Tibial nerve (tissue), 4 donors: ENCODE measurements around the gene RGL3. TPM values are rescaled to one million over a fixed set of nuclear protein-coding genes. Genes with fewer than 3 reads are reported as not detected.
"Not testable (repeated sequence)": the region's sequence is repeated elsewhere in the genome, so short reads cannot be mapped to it uniquely, and the experiment has no call there.

Source experiments
- DNase-seq, 2 donors: peaks; one replicate each; pipeline ENCODE4 v3.0.0-alpha.2; 2019; ENCODE audit warnings: low spot score in 2 of 2
- H3K27ac ChIP-seq, 4 donors: fragments of 200-600 bp; sonication (generic) in 3 of 4; one replicate each; pipeline ENCODE4 v1.5.1; 2017 to 2019; ENCODE audit warnings: mild to moderate bottlenecking in 1 of 4
- H3K27me3 ChIP-seq, 2 donors: fragments of 200-600 bp; sonication (generic) in 1 of 2; one replicate each; pipeline versions ENCODE4 v1.5.1 to v1.6.0; 2017 to 2019
- H3K36me3 ChIP-seq, 3 donors: fragments of 200-600 bp; sonication (generic); one replicate each; pipeline ENCODE4 v1.5.1; 2018 to 2019
- H3K4me1 ChIP-seq, 4 donors: fragments of 200-600 bp; sonication (generic) in 3 of 4; one replicate each; pipeline ENCODE4 v1.5.1; 2017 to 2019
- H3K4me3 ChIP-seq, 4 donors: fragments of 200-600 bp; sonication (generic) in 3 of 4; one replicate each; pipeline ENCODE4 v1.5.1; 2017 to 2019; ENCODE audit warnings: mild to moderate bottlenecking in 1 of 4, moderate library complexity in 1 of 4
- H3K9me3 ChIP-seq, 4 donors: fragments of 200-600 bp; sonication (generic) in 3 of 4; one replicate each; pipeline ENCODE4 v1.5.1; 2017 to 2019
- EP300 ChIP-seq, 2 donors: sonication (generic); formaldehyde crosslinking; IDR thresholded peaks; one replicate each; pipeline ENCODE4 v1.6.1; 2017; ENCODE audit warnings: antibody characterized with exemption in 2 of 2, mild to moderate bottlenecking in 1 of 2
- POLR2A ChIP-seq, 2 donors: fragments of 450-650 bp; IDR thresholded peaks; one replicate each; pipeline ENCODE4 v1.6.1; 2017; ENCODE audit warnings: antibody characterized with exemption in 2 of 2, mild to moderate bottlenecking in 2 of 2, moderate library complexity in 2 of 2
- WGBS, 2 donors: methylation state at CpG; one replicate each; pipeline ENCODE4 v1.1.5; 2018; 5-methylcytosine and 5-hydroxymethylcytosine counted together
- total RNA-seq, 4 donors: library from RNA; depleted of rRNA; stranded (reverse); fragments of >200 nt; gene quantifications; one replicate each; pipeline ENCODE4 v1.1.0, GENCODE V29; 2016
- TF ChIP-seq, protein P1 (sequence below), 5 experiments: fragments of 200-600 bp in 3 of 5; fragments of 450-650 bp in 2 of 5; sonication (generic) in 3 of 5; IDR thresholded peaks; one replicate each; pipeline ENCODE4 v1.5.1; 2016 to 2019; ENCODE audit warnings: antibody characterized with exemption in 5 of 5, mild to moderate bottlenecking in 3 of 5, moderate library complexity in 2 of 5

RGL3 gene
- total RNA-seq, 4 donors from 2014 or later, result 5.7 to 17.9 (median 11.0) TPM

DNA sequence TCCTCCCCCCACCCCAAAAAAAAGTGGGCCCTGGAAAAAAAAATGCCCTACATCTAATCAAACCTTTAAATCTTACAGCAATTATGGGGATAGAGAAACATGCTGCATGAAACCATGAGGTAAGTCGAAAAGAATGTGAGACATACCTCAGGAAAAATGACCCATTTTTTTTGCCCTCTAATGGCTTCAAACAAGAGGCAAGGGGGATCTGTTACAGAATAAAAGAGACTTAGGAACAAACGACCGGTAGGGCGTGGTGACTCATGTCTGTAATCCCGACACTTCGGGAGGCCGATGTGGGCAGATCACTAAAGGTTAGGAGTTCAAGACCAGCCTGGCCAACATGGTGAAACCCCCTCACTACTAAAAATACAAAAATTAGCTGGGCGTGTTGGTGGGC is 8.4 kb downstream of the RGL3 start:
- Histone ChIP-seq H3K27me3 (peaks cover 0 to 35% of the 10 kb centered on the region in 2 donors), H3K27ac (no peak overlapping the region), H3K9me3 (no peaks in the 10 kb centered on the region), H3K4me1 (peaks cover 0 to 6% (median 0%) of the 10 kb centered on the region in 4 donors), H3K4me3 (no peak overlapping the region), H3K36me3 (no peaks in the 10 kb centered on the region)
- DNase-seq, result no peak
- TF ChIP-seq, protein P1, sequence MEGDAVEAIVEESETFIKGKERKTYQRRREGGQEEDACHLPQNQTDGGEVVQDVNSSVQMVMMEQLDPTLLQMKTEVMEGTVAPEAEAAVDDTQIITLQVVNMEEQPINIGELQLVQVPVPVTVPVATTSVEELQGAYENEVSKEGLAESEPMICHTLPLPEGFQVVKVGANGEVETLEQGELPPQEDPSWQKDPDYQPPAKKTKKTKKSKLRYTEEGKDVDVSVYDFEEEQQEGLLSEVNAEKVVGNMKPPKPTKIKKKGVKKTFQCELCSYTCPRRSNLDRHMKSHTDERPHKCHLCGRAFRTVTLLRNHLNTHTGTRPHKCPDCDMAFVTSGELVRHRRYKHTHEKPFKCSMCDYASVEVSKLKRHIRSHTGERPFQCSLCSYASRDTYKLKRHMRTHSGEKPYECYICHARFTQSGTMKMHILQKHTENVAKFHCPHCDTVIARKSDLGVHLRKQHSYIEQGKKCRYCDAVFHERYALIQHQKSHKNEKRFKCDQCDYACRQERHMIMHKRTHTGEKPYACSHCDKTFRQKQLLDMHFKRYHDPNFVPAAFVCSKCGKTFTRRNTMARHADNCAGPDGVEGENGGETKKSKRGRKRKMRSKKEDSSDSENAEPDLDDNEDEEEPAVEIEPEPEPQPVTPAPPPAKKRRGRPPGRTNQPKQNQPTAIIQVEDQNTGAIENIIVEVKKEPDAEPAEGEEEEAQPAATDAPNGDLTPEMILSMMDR (IDR thresholded peaks at IDR 0.05), result no peak
- WGBS, 2 donors, result 55 to 57% methylated on average over 8 of the region's 8 CpGs

- peaks cover 0 to 6% (median 0%) of the 10 kb centered on the region in 4 donors for H3K4me1 ChIP-seq
- H3K9me3 ChIP-seq, result no peaks in the 10 kb centered on the region
- no peaks in the 10 kb centered on the region for H3K36me3 ChIP-seq
- no peak overlapping the region for H3K27ac ChIP-seq
- WGBS, 2 donors, result 85 to 86% methylated on average over 4 of the region's 4 CpGs
- DNase-seq, result no peak
- TF ChIP-seq EP300 (IDR thresholded peaks at IDR 0.05), result no peak
- TF ChIP-seq, protein P1 (IDR thresholded peaks at IDR 0.05), result no peak
- no peak for TF ChIP-seq POLR2A (IDR thresholded peaks at IDR 0.05)
- peaks cover 0 to 38% of the 10 kb centered on the region in 2 donors for H3K27me3 ChIP-seq
- H3K4me3 ChIP-seq, result no peak overlapping the region
These were observed 10.5 kb downstream of the RGL3 start for GRCh38 chr19:11408591-11408990.

- H3K36me3 ChIP-seq, H3K4me1 ChIP-seq, DNase-seq, H3K4me3 ChIP-seq, H3K9me3 ChIP-seq, H3K27ac ChIP-seq: not testable (repeated sequence)
- 84 to 86% methylated on average over 12 of the region's 12 CpGs for WGBS, 2 donors
- peaks cover 0 to 38% of the 10 kb centered on the region in 2 donors for H3K27me3 ChIP-seq
These were observed 12.3 kb downstream of the RGL3 start for GRCh38 chr19:11406703-11407236.

GRCh38 chr19:11405846-11406643 is 13.1 kb downstream of the RGL3 start:
- peaks cover 0 to 35% of the 10 kb centered on the region in 2 donors for H3K27me3 ChIP-seq
- no peaks in the 10 kb centered on the region for H3K9me3 ChIP-seq
- no peak overlapping the region for H3K27ac ChIP-seq
- TF ChIP-seq POLR2A (IDR thresholded peaks at IDR 0.05) (no peak), EP300 (IDR thresholded peaks at IDR 0.05) (no peak)
- TF ChIP-seq, protein P1 (IDR thresholded peaks at IDR 0.05), result peak in 1 of 5 experiments; percentile 44
- DNase-seq, result no peak
- no peaks in the 10 kb centered on the region for H3K36me3 ChIP-seq
- H3K4me3 ChIP-seq, result no peak overlapping the region
- peaks cover 0 to 6% (median 0%) of the 10 kb centered on the region in 4 donors for H3K4me1 ChIP-seq
- 31 to 39% methylated on average over 35 to 44 of the region's 44 CpGs for WGBS, 2 donors

- Histone ChIP-seq H3K4me3 (no peak overlapping the region), H3K9me3 (no peaks in the 10 kb centered on the region), H3K27me3 (peaks cover 0 to 33% of the 10 kb centered on the region in 2 donors), H3K27ac (no peak overlapping the region), H3K4me1 (peaks cover 0 to 6% (median 0%) of the 10 kb centered on the region in 4 donors), H3K36me3 (no peaks in the 10 kb centered on the region)
- no peak for DNase-seq
- no peak for TF ChIP-seq POLR2A (IDR thresholded peaks at IDR 0.05)
- TF ChIP-seq EP300 (IDR thresholded peaks at IDR 0.05), result no peak
- WGBS, 2 donors, result 45 to 51% methylated on average over 9 of the region's 9 CpGs
These were observed 14.4 kb downstream of the RGL3 start for GRCh38 chr19:11404588-11405222.
